OCI-LY3 (cell line): ENCODE results near the gene DSCAM.

Source experiments
- CTCF ChIP-seq: fragments of 200-600, 300-600 bp; sonication (generic); IDR thresholded peaks from 2 replicates; pipeline ENCODE4 v1.5.1; 2014; ENCODE audit warnings: antibody characterized with exemption, low read length, low read depth
- EZH2phosphoT487 ChIP-seq: fragments of 200-600 bp; shearing (Covaris generic); IDR thresholded peaks from 2 replicates; pipeline ENCODE4 v1.6.1; 2018; ENCODE audit warnings: antibody characterized with exemption, mixed run types, low read depth

- TF ChIP-seq EZH2phosphoT487 (no peak), CTCF (no peak)
These were observed 830.3 kb downstream of the DSCAM start for GRCh38 chr21:40016667-40017066.
